ENCODE results near the gene FRMPD1.

The FRMPD1 gene

DNA sequence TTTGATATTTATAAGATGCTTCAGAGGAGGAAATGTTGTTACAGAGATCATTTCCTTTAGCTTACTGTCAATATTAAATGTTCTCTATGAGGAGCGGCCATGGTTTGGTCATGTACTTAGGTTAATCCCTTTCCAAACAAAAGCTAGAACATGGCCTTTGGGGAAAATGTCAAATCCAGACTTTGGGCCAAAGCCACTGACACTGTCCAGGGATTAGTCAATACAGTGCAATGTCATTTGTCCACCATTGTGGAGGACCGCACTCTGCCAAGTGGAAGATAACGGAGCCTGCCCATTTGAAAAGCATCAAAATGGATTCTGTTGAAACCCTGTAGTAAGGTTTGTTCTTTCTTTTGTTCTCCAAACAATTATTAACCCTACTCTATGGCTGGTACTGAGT, 50.1 kb downstream of the FRMPD1 start:
- in situ Hi-C loops (cut with MboI; ENCODE audit: low sequenced_read_pairs, unreplicated experiment) = no loop called here
- TF ChIP-seq, protein P1, sequence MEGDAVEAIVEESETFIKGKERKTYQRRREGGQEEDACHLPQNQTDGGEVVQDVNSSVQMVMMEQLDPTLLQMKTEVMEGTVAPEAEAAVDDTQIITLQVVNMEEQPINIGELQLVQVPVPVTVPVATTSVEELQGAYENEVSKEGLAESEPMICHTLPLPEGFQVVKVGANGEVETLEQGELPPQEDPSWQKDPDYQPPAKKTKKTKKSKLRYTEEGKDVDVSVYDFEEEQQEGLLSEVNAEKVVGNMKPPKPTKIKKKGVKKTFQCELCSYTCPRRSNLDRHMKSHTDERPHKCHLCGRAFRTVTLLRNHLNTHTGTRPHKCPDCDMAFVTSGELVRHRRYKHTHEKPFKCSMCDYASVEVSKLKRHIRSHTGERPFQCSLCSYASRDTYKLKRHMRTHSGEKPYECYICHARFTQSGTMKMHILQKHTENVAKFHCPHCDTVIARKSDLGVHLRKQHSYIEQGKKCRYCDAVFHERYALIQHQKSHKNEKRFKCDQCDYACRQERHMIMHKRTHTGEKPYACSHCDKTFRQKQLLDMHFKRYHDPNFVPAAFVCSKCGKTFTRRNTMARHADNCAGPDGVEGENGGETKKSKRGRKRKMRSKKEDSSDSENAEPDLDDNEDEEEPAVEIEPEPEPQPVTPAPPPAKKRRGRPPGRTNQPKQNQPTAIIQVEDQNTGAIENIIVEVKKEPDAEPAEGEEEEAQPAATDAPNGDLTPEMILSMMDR (IDR thresholded peaks at IDR 0.05; ENCODE audit: borderline replicate concordance, control extremely low read depth, extremely low read depth, insufficient read depth, missing control alignments) = no peak
- DNase-seq (ENCODE audit: low spot score) = no peak

DNA sequence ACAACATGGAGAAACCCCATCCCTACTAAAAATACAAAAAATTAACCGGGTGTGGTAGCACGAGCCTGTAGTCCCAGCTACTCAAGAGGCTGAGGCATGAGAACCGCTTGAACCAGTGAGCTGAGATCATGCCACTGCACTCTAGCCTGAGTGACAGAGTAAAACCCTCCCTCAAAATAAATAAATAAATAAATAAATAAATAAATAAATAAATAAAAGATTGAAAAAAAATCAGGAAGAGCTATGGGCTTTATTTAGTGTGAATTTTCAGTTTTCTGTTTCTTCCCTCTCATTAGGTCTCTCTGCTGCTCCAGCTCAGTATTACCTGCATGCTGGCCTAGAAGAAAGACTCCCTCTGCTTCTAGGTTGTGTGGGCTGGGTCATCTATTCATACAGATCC, 55.0 kb downstream of the FRMPD1 start:
- TF ChIP-seq, protein P1 (IDR thresholded peaks at IDR 0.05; ENCODE audit: borderline replicate concordance, control extremely low read depth, extremely low read depth, insufficient read depth, missing control alignments) = no peak
- in situ Hi-C loops (cut with MboI; ENCODE audit: low sequenced_read_pairs, unreplicated experiment) = no loop called here
- DNase-seq (ENCODE audit: low spot score) = no peak

DNA sequence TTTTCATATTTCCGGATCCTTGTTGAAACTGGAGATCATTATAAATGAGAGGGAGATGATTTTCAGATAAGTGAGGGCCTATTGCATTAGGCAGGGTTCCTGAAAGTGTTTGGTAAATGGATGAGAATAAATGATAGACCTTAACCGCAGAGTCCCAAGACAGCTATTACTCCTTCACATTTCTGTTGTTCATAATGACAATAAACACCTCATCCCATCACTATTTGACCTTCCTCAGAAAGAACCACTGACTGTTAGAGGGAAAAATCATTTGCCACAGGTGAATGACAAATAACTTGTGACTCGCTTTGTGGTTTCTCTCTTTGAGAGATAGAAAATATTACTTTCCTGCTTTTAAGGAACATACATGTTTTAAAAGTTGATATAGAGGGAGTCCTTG, 55.5 kb downstream of the FRMPD1 start:
- TF ChIP-seq, protein P1 (IDR thresholded peaks at IDR 0.05; ENCODE audit: borderline replicate concordance, control extremely low read depth, extremely low read depth, insufficient read depth, missing control alignments) = no peak
- in situ Hi-C loops (cut with MboI; ENCODE audit: low sequenced_read_pairs, unreplicated experiment) = no loop called here
- no peak for DNase-seq (ENCODE audit: low spot score)

DNA sequence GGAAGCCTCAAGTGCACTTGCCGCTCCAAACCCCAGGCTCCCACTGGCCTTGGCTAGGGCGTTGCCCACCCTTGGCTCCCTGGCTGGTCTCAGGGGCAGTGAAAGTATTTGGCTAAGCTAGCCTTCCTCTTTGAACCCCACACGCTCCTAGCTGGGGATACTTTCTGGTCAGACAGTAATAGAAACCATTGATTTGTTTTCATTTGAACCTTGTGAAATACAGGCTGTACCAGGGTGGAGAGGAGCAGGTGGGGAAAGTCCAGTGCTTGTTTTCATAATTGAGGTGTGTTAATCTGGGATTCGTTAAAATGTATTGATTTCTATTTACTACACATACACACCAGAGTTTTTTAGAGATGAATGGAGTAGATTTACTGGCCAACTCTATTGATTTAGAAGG, 57.0 kb downstream of the FRMPD1 start:
- TF ChIP-seq, protein P1 (IDR thresholded peaks at IDR 0.05; ENCODE audit: borderline replicate concordance, control extremely low read depth, extremely low read depth, insufficient read depth, missing control alignments) = no peak
- in situ Hi-C loops (cut with MboI; ENCODE audit: low sequenced_read_pairs, unreplicated experiment) = no loop called here
- no peak for DNase-seq (ENCODE audit: low spot score)

DNA sequence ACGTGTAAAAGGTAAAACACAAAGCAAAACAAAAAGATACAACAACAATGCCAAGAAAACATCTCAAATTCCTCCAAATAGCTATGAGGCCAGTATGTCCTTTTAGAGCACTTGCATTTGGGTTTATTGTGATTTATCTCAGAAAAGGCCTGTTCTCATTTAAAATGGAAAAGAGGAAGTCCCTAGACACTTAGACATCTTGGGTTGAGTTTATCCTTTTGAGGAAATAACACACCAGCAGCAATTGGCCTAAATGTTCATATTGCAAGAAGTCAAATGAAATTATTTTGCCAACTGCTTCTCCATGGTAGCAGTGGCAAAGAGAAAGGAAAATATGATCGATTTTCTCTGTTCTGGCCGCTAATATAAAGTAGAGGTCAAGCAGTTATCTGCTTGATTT, 59.3 kb downstream of the FRMPD1 start:
- in situ Hi-C loops (cut with MboI; ENCODE audit: low sequenced_read_pairs, unreplicated experiment) = no loop called here
- TF ChIP-seq, protein P1 (IDR thresholded peaks at IDR 0.05; ENCODE audit: borderline replicate concordance, control extremely low read depth, extremely low read depth, insufficient read depth, missing control alignments) = no peak
- DNase-seq (ENCODE audit: low spot score) = no peak

DNA sequence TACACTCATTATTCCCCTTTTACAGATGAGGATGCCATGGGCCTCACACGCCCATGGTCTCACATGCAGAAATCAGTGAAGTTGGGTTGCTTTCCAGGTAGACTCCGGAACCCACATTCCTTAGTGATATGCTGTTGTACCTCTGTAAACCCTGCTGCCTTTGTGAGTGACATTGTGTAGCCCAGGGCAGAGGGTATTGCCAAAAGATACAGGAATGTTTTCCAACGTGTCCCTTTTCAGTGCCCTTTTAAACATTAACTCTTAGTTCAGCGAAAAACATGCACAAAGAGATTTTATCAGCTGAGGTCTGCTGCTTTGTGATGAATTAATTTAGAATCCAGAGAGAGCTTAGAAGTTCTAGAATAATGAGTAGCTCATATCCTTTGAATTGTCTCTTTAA, 64.5 kb downstream of the FRMPD1 start:
- in situ Hi-C loops (cut with MboI; ENCODE audit: low sequenced_read_pairs, unreplicated experiment) = no loop called here
- TF ChIP-seq, protein P1 (IDR thresholded peaks at IDR 0.05; ENCODE audit: borderline replicate concordance, control extremely low read depth, extremely low read depth, insufficient read depth, missing control alignments) = no peak
- DNase-seq (ENCODE audit: low spot score) = no peak

DNA sequence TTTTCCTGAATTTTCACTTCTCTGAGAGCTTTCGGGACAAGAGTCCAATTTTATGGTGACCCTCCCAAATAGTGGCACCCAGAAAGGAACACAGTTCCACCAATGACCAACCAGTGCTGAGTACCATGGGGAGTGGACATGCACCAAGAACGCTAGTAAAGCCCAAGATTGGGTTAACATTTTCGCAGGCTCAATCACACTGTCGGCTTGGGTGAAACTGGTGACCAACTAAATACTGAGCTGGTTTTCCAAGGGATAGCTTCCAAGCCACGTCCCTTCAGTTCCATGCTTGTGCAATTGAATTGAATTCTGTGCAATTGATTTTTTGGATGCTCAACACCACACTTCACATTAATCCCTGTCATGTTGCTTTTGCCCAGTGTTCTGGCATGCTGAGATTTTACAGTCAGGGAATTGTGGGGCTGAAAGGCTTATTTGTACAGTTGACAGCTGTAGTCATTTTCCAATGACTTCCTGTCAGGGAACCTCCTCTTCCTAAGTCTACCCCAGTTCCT, 65.3 kb downstream of the FRMPD1 start:
- TF ChIP-seq, protein P1 (IDR thresholded peaks at IDR 0.05; ENCODE audit: borderline replicate concordance, control extremely low read depth, extremely low read depth, insufficient read depth, missing control alignments) = no peak
- in situ Hi-C loops (cut with MboI; ENCODE audit: low sequenced_read_pairs, unreplicated experiment) = no loop called here
- no peak for DNase-seq (ENCODE audit: low spot score)

Data from GM13976 (cell line).